ENCODE measurements around the gene TOR1A.
"Not testable (repeated sequence)": the region's sequence is repeated elsewhere in the genome, so short reads cannot be mapped to it uniquely, and the experiment has no call there.

TOR1A gene

GRCh38 chr9:129796029-129796428 lies 27.9 kb downstream of the TOR1A start:
- DNase-seq; H3K27ac Mint-ChIP-seq; H3K9me3 Mint-ChIP-seq; H3K4me3 Mint-ChIP-seq; H3K4me1 Mint-ChIP-seq (ENCODE audit: low read depth); H3K27me3 Mint-ChIP-seq; H3K36me3 Mint-ChIP-seq (ENCODE audit: low read depth): not testable (repeated sequence)

- H3K27me3 Mint-ChIP-seq: no peaks in the 10 kb centered on the region
Observed at GRCh38 chr9:129794549-129794948, 29.4 kb downstream of the TOR1A start.

GRCh38 chr9:129786481-129786880 lies 37.5 kb downstream of the TOR1A start:
- Mint-ChIP-seq H3K4me3 (no peak overlapping the region), H3K4me1 (ENCODE audit: low read depth) (peaks cover 6% of the 10 kb centered on the region), H3K36me3 (ENCODE audit: low read depth) (no peaks in the 10 kb centered on the region), H3K9me3 (no peaks in the 10 kb centered on the region), H3K27me3 (no peaks in the 10 kb centered on the region), H3K27ac (no peak overlapping the region)
- DNase-seq: no peak

More at GRCh38 chr9:129794549-129794948, 29.4 kb downstream of the TOR1A start:
- Mint-ChIP-seq H3K36me3 (ENCODE audit: low read depth) (no peaks in the 10 kb centered on the region), H3K4me1 (ENCODE audit: low read depth) (peaks cover 6% of the 10 kb centered on the region), H3K4me3 (no peak overlapping the region), H3K27ac (no peak overlapping the region), H3K9me3 (no peaks in the 10 kb centered on the region)
- DNase-seq: no peak

GRCh38 chr9:129785866-129786265 lies 38.1 kb downstream of the TOR1A start:
- H3K9me3 Mint-ChIP-seq: no peaks in the 10 kb centered on the region
- H3K4me1 Mint-ChIP-seq (ENCODE audit: low read depth): peaks cover 6% of the 10 kb centered on the region
- no peaks in the 10 kb centered on the region for H3K27me3 Mint-ChIP-seq
- H3K27ac Mint-ChIP-seq: no peak overlapping the region
- DNase-seq: no peak
- H3K4me3 Mint-ChIP-seq: no peak overlapping the region
- H3K36me3 Mint-ChIP-seq (ENCODE audit: low read depth): no peaks in the 10 kb centered on the region

GRCh38 chr9:129784970-129785369 lies 39.0 kb downstream of the TOR1A start:
- not testable (repeated sequence) for H3K4me3 Mint-ChIP-seq; DNase-seq; H3K4me1 Mint-ChIP-seq (ENCODE audit: low read depth); H3K27ac Mint-ChIP-seq; H3K36me3 Mint-ChIP-seq (ENCODE audit: low read depth); H3K9me3 Mint-ChIP-seq; H3K27me3 Mint-ChIP-seq

- Mint-ChIP-seq H3K27me3 (no peaks in the 10 kb centered on the region), H3K27ac (no peak overlapping the region), H3K4me3 (no peak overlapping the region), H3K36me3 (ENCODE audit: low read depth) (no peaks in the 10 kb centered on the region), H3K9me3 (no peaks in the 10 kb centered on the region), H3K4me1 (ENCODE audit: low read depth) (no peaks in the 10 kb centered on the region)
- peak; percentile 78 for DNase-seq
Observed at GRCh38 chr9:129783516-129784361, 40.2 kb downstream of the TOR1A start.

GRCh38 chr9:129781981-129782380 lies 42.0 kb downstream of the TOR1A start:
- H3K4me1 Mint-ChIP-seq (ENCODE audit: low read depth): peaks cover 9% of the 10 kb centered on the region
- H3K27me3 Mint-ChIP-seq: peaks cover 8% of the 10 kb centered on the region
- H3K27ac Mint-ChIP-seq: no peak overlapping the region
- no peak for DNase-seq
- no peaks in the 10 kb centered on the region for H3K36me3 Mint-ChIP-seq (ENCODE audit: low read depth)
- no peak overlapping the region for H3K4me3 Mint-ChIP-seq
- no peaks in the 10 kb centered on the region for H3K9me3 Mint-ChIP-seq

GRCh38 chr9:129781131-129781530 lies 42.8 kb downstream of the TOR1A start:
- H3K27ac Mint-ChIP-seq: no peak overlapping the region

GRCh38 chr9:129779560-129780190 lies 44.3 kb downstream of the TOR1A start:
- H3K4me3 Mint-ChIP-seq: no peak overlapping the region
- no peak overlapping the region for H3K27ac Mint-ChIP-seq
- no peak for DNase-seq
- no peaks in the 10 kb centered on the region for H3K9me3 Mint-ChIP-seq
- H3K36me3 Mint-ChIP-seq (ENCODE audit: low read depth): no peaks in the 10 kb centered on the region
- H3K27me3 Mint-ChIP-seq: peaks cover 9% of the 10 kb centered on the region
- H3K4me1 Mint-ChIP-seq (ENCODE audit: low read depth): peaks cover 12% of the 10 kb centered on the region

More at GRCh38 chr9:129781131-129781530, 42.8 kb downstream of the TOR1A start:
- Mint-ChIP-seq H3K4me1 (ENCODE audit: low read depth) (peaks cover 12% of the 10 kb centered on the region), H3K9me3 (no peaks in the 10 kb centered on the region), H3K36me3 (ENCODE audit: low read depth) (no peaks in the 10 kb centered on the region), H3K4me3 (no peak overlapping the region), H3K27me3 (peaks cover 9% of the 10 kb centered on the region)
- DNase-seq: no peak

GRCh38 chr9:129778469-129778868 lies 45.5 kb downstream of the TOR1A start:
- Mint-ChIP-seq H3K27me3 (peaks cover 9% of the 10 kb centered on the region), H3K36me3 (ENCODE audit: low read depth) (no peaks in the 10 kb centered on the region), H3K9me3 (no peaks in the 10 kb centered on the region), H3K4me3 (no peak overlapping the region), H3K4me1 (ENCODE audit: low read depth) (peaks cover 12% of the 10 kb centered on the region), H3K27ac (no peak overlapping the region)
- DNase-seq: no peak

- no peaks in the 10 kb centered on the region for H3K9me3 Mint-ChIP-seq
- peaks cover 9% of the 10 kb centered on the region for H3K27me3 Mint-ChIP-seq
- H3K36me3 Mint-ChIP-seq (ENCODE audit: low read depth): no peaks in the 10 kb centered on the region
- DNase-seq: no peak
- H3K27ac Mint-ChIP-seq: no peak overlapping the region
- H3K4me1 Mint-ChIP-seq (ENCODE audit: low read depth): peaks cover 12% of the 10 kb centered on the region
- H3K4me3 Mint-ChIP-seq: no peak overlapping the region
Observed at GRCh38 chr9:129777769-129778130, 46.2 kb downstream of the TOR1A start.

- Mint-ChIP-seq H3K4me1 (ENCODE audit: low read depth) (peaks cover 12% of the 10 kb centered on the region), H3K27me3 (peaks cover 9% of the 10 kb centered on the region), H3K27ac (peak overlapping the region; percentile 59), H3K36me3 (ENCODE audit: low read depth) (no peaks in the 10 kb centered on the region), H3K4me3 (peak overlapping the region; percentile 33), H3K9me3 (no peaks in the 10 kb centered on the region)
- DNase-seq: peak; percentile 39
Observed at GRCh38 chr9:129776938-129777768, 46.8 kb downstream of the TOR1A start.

GRCh38 chr9:129776566-129776937 lies 47.4 kb downstream of the TOR1A start:
- no peaks in the 10 kb centered on the region for H3K36me3 Mint-ChIP-seq (ENCODE audit: low read depth)
- no peak overlapping the region for H3K27ac Mint-ChIP-seq
- H3K4me3 Mint-ChIP-seq: no peak overlapping the region
- H3K27me3 Mint-ChIP-seq: peaks cover 9% of the 10 kb centered on the region
- H3K9me3 Mint-ChIP-seq: no peaks in the 10 kb centered on the region
- peaks cover 12% of the 10 kb centered on the region for H3K4me1 Mint-ChIP-seq (ENCODE audit: low read depth)
- DNase-seq: no peak

- not testable (repeated sequence) for H3K36me3 Mint-ChIP-seq (ENCODE audit: low read depth); H3K27me3 Mint-ChIP-seq; H3K9me3 Mint-ChIP-seq; H3K4me3 Mint-ChIP-seq; DNase-seq; H3K27ac Mint-ChIP-seq
- H3K4me1 Mint-ChIP-seq (ENCODE audit: low read depth): peaks cover 12% of the 10 kb centered on the region
Observed at GRCh38 chr9:129776096-129776495, 47.8 kb downstream of the TOR1A start.

- peaks cover 9% of the 10 kb centered on the region for H3K27me3 Mint-ChIP-seq
- H3K4me1 Mint-ChIP-seq (ENCODE audit: low read depth): peaks cover 12% of the 10 kb centered on the region
Observed at GRCh38 chr9:129775448-129775798, 48.5 kb downstream of the TOR1A start.

More at GRCh38 chr9:129775448-129775798, 48.5 kb downstream of the TOR1A start:
- no peak for DNase-seq
- H3K27ac Mint-ChIP-seq: no peak overlapping the region
- no peaks in the 10 kb centered on the region for H3K36me3 Mint-ChIP-seq (ENCODE audit: low read depth)
- H3K4me3 Mint-ChIP-seq: no peak overlapping the region
- H3K9me3 Mint-ChIP-seq: no peaks in the 10 kb centered on the region
